Transverse colon (tissue), 4 donors: ENCODE measurements around the gene ERCC8.

Source experiments
- EP300 ChIP-seq: sonication (generic); formaldehyde crosslinking; IDR thresholded peaks from one replicate; pipeline ENCODE4 v1.6.1; 2017; ENCODE audit warnings: antibody characterized with exemption, low read depth
- POLR2A ChIP-seq: fragments of 450-650 bp; IDR thresholded peaks from one replicate; pipeline ENCODE4 v1.6.1; 2016; ENCODE audit warnings: antibody characterized with exemption, mild to moderate bottlenecking, moderate library complexity
- POLR2AphosphoS5 ChIP-seq, 3 donors: sonication (generic); formaldehyde crosslinking; IDR thresholded peaks; one replicate each; pipeline ENCODE4 v1.6.1; 2016; ENCODE audit warnings: antibody characterized with exemption in 3 of 3
- TF ChIP-seq, protein P1 (sequence below), 5 experiments: fragments of 200-600 bp in 3 of 5; fragments of 450-650 bp in 2 of 5; sonication (generic) in 3 of 5; IDR thresholded peaks; 1 replicate in 2 of 5; 2 replicates in 3 of 5; pipeline ENCODE4 v1.5.1; 2016 to 2017; ENCODE audit warnings: antibody characterized with exemption in 5 of 5, inconsistent platforms in 3 of 5, mild to moderate bottlenecking in 2 of 5, moderate library complexity in 1 of 5

- no peak for TF ChIP-seq EP300
- TF ChIP-seq, protein P1, sequence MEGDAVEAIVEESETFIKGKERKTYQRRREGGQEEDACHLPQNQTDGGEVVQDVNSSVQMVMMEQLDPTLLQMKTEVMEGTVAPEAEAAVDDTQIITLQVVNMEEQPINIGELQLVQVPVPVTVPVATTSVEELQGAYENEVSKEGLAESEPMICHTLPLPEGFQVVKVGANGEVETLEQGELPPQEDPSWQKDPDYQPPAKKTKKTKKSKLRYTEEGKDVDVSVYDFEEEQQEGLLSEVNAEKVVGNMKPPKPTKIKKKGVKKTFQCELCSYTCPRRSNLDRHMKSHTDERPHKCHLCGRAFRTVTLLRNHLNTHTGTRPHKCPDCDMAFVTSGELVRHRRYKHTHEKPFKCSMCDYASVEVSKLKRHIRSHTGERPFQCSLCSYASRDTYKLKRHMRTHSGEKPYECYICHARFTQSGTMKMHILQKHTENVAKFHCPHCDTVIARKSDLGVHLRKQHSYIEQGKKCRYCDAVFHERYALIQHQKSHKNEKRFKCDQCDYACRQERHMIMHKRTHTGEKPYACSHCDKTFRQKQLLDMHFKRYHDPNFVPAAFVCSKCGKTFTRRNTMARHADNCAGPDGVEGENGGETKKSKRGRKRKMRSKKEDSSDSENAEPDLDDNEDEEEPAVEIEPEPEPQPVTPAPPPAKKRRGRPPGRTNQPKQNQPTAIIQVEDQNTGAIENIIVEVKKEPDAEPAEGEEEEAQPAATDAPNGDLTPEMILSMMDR (IDR thresholded peaks at IDR 0.05): no peak
- TF ChIP-seq POLR2A: no peak
- TF ChIP-seq POLR2AphosphoS5 (IDR thresholded peaks at IDR 0.05): no peak
Measured at GRCh38 chr5:60827201-60827600, 117.7 kb downstream of the ERCC8 start.
